Kidney epithelial cell (primary cell): Measurements from ENCODE around the gene CDH15. TPM values are rescaled to one million over a fixed set of nuclear protein-coding genes. Genes with fewer than 3 reads are reported as not detected.
"Not testable (repeated sequence)": the region's sequence is repeated elsewhere in the genome, so short reads cannot be mapped to it uniquely, and the experiment has no call there.

Experiments used
- DNase-seq: peaks from one replicate; pipeline ENCODE4 v3.0.0-alpha.2; 2010; ENCODE audit warnings: low read depth
- H3K27me3 ChIP-seq: 2 replicates; pipeline ENCODE4 v1.6.0; 2011; ENCODE audit warnings: low read length; ENCODE audit not compliant: control insufficient read depth, insufficient read depth
- H3K36me3 ChIP-seq: 2 replicates; pipeline ENCODE4 v1.5.1; 2011; ENCODE audit warnings: low read length; ENCODE audit not compliant: control insufficient read depth, insufficient read depth
- H3K4me3 ChIP-seq: 2 replicates; pipeline ENCODE4 v1.5.1; 2011; ENCODE audit warnings: low read depth, mild to moderate bottlenecking, control low read depth, low read length
- CTCF ChIP-seq: IDR thresholded peaks from 2 replicates; pipeline ENCODE4 v1.5.1; 2011; ENCODE audit warnings: mild to moderate bottlenecking, moderate library complexity, low read length, control low read depth, inconsistent platforms; ENCODE audit not compliant: insufficient read depth, poor library complexity, severe bottlenecking
- total RNA-seq: library from RNA; depleted of rRNA; stranded (reverse); fragments of >200 nt; gene quantifications from 2 replicates; pipeline ENCODE4 v1.2.3, GENCODE V29; 2015

The CDH15 gene
- total RNA-seq, 1 donor from 2014 or later, result 0.50 TPM

- no peaks in the 10 kb centered on the region for H3K36me3 ChIP-seq
- no peak for TF ChIP-seq CTCF
- no peak overlapping the region for H3K4me3 ChIP-seq
- no peak for DNase-seq
- peaks cover 32% of the 10 kb centered on the region for H3K27me3 ChIP-seq
Measured at GRCh38 chr16:89187032-89187769, 15.7 kb downstream of the CDH15 start.

- no peak for TF ChIP-seq CTCF
- H3K27me3 ChIP-seq, result peaks cover 34% of the 10 kb centered on the region
Measured at GRCh38 chr16:89187770-89188392, 16.3 kb downstream of the CDH15 start.

GRCh38 chr16:89188471-89189357 is 17.2 kb downstream of the CDH15 start:
- not testable (repeated sequence) for H3K4me3 ChIP-seq

More at GRCh38 chr16:89187770-89188392, 16.3 kb downstream of the CDH15 start:
- Histone ChIP-seq H3K4me3 (no peak overlapping the region), H3K36me3 (no peaks in the 10 kb centered on the region)
- DNase-seq, result no peak

GRCh38 chr16:89189358-89190025 is 17.9 kb downstream of the CDH15 start:
- Histone ChIP-seq H3K27me3 (peaks cover 26% of the 10 kb centered on the region), H3K36me3 (no peaks in the 10 kb centered on the region), H3K4me3 (no peak overlapping the region)
- no peak for TF ChIP-seq CTCF
- no peak for DNase-seq

More at GRCh38 chr16:89188471-89189357, 17.2 kb downstream of the CDH15 start:
- DNase-seq, H3K36me3 ChIP-seq: not testable (repeated sequence)
- H3K27me3 ChIP-seq, result peaks cover 30% of the 10 kb centered on the region

- Histone ChIP-seq H3K36me3 (no peaks in the 10 kb centered on the region), H3K27me3 (peaks cover 21% of the 10 kb centered on the region), H3K4me3 (no peak overlapping the region)
- no peak for TF ChIP-seq CTCF
- no peak for DNase-seq
Measured at GRCh38 chr16:89190150-89190958, 18.8 kb downstream of the CDH15 start.
